ENCODE data around the gene PLEKHA7.

GRCh38 chr11:16771350-16772140 lies 242.7 kb downstream of the PLEKHA7 start:
- TF ChIP-seq CTCF (IDR thresholded peaks at IDR 0.05; ENCODE audit: insufficient read depth, low read length), result no peak
- TF ChIP-seq POLR2AphosphoS5 (IDR thresholded peaks at IDR 0.05; ENCODE audit: low read depth), result no peak
- no peak for TF ChIP-seq REST (IDR thresholded peaks at IDR 0.05; ENCODE audit: insufficient replicate concordance, low read depth)
